Measurements from ENCODE around the gene FARSA.
"Not testable (repeated sequence)": the region's sequence is repeated elsewhere in the genome, so short reads cannot be mapped to it uniquely, and the experiment has no call there.

GRCh38 chr19:12915860-12916259, 17.7 kb downstream of the FARSA start:
- not testable (repeated sequence) for TF ChIP-seq CTCF (conservative IDR thresholded peaks at IDR 0.05); ZFX (IDR thresholded peaks at IDR 0.05)

Measured in C4-2B (cell line).